IMR-90 (cell line): Measurements from ENCODE around the gene SINHCAF. TPM values are rescaled to one million over a fixed set of nuclear protein-coding genes. Genes with fewer than 3 reads are reported as not detected.

Source experiments
- ATAC-seq: fragments of 200-7000 bp; cut with Tn5 transposase; 2 replicates; pipeline ENCODE4 v1.9.1; 2020; ENCODE audit warnings: low read depth, mild to moderate bottlenecking, moderate library complexity
- BruUV-seq: library from RNA; stranded (reverse); fragments of 400-500 nt; replicated peaks from 2 replicates; lab custom pipeline; 2021; lab: Mats Ljungman, UMichigan
- CTCF ChIA-PET: fragments of 300-600 bp; formaldehyde crosslinking; extraction: SDS; loops from one replicate; lab custom pipeline; 2021; ENCODE audit warnings: antibody characterized with exemption; lab: Yijun Ruan, JAX
- POLR2A ChIA-PET: fragments of 300-600 bp; sonication (Branson Sonifier 250); formaldehyde crosslinking; loops from one replicate; lab custom pipeline; 2022; ENCODE audit warnings: antibody characterized with exemption; ENCODE audit not compliant: unreplicated experiment; lab: Charles Lee
- DNase-seq: peaks from one replicate; pipeline ENCODE4 v3.0.0; 2013
- H2AFZ ChIP-seq: replicated peaks from 2 replicates; pipeline ENCODE3; 2013; ENCODE audit warnings: low read length, mild to moderate bottlenecking; ENCODE audit not compliant: poor library complexity
- H2AK5ac ChIP-seq: 2 replicates; pipeline ENCODE4 v1.6.1; 2013; ENCODE audit warnings: low read depth, low read length, inconsistent platforms
- H2AK9ac ChIP-seq: replicated peaks from 2 replicates; pipeline ENCODE3; 2013; ENCODE audit warnings: mild to moderate bottlenecking, low read depth, low read length, moderate library complexity; ENCODE audit not compliant: poor library complexity
- H2BK120ac ChIP-seq: 2 replicates; pipeline ENCODE4 v1.6.1; 2013; ENCODE audit warnings: low read depth, low read length, inconsistent platforms
- H2BK15ac ChIP-seq: 3 replicates; pipeline ENCODE4 v1.6.1; 2013; ENCODE audit warnings: low read depth, low read length, inconsistent platforms
- H2BK20ac ChIP-seq: 2 replicates; pipeline ENCODE4 v1.6.1; 2013; ENCODE audit warnings: low read depth, mild to moderate bottlenecking, inconsistent platforms, low read length, moderate library complexity
- H2BK5ac ChIP-seq: 2 replicates; pipeline ENCODE4 v1.6.1; 2013; ENCODE audit warnings: mild to moderate bottlenecking, low read depth, low read length, inconsistent platforms; ENCODE audit not compliant: poor library complexity, severe bottlenecking
- H3K14ac ChIP-seq: replicated peaks from 2 replicates; pipeline ENCODE4 v1.6.1; 2013; ENCODE audit warnings: low read depth, low read length, inconsistent platforms
- H3K18ac ChIP-seq: 2 replicates; pipeline ENCODE4 v1.6.1; 2013; ENCODE audit warnings: low read depth, low read length, control low read depth
- H3K23ac ChIP-seq: 2 replicates; pipeline ENCODE4 v1.6.1; 2013; ENCODE audit warnings: low read depth, low read length, inconsistent platforms
- H3K27ac ChIP-seq: 2 replicates; pipeline ENCODE4 v1.5.1; 2013; ENCODE audit warnings: mild to moderate bottlenecking, control low read depth, low read length; ENCODE audit not compliant: insufficient read depth
- H3K27me3 ChIP-seq: 2 replicates; pipeline ENCODE4 v1.6.1; 2013; ENCODE audit warnings: low read length; ENCODE audit not compliant: control insufficient read depth, insufficient read depth
- H3K36me3 ChIP-seq: 2 replicates; pipeline ENCODE4 v1.6.1; 2013; ENCODE audit warnings: low read length, mixed read lengths; ENCODE audit not compliant: control insufficient read depth, insufficient read depth
- H3K4ac ChIP-seq: 2 replicates; pipeline ENCODE4 v1.6.1; 2013; ENCODE audit warnings: low read depth, low read length, inconsistent platforms
- H3K4me1 ChIP-seq: 2 replicates; pipeline ENCODE4 v1.6.1; 2013; ENCODE audit warnings: low read length, mixed read lengths; ENCODE audit not compliant: control insufficient read depth, insufficient read depth
- H3K4me2 ChIP-seq: 2 replicates; pipeline ENCODE4 v1.6.1; 2013; ENCODE audit warnings: low read depth, mild to moderate bottlenecking, control low read depth, low read length, moderate library complexity
- H3K4me3 ChIP-seq: 2 replicates; pipeline ENCODE4 v1.5.1; 2013; ENCODE audit warnings: low read depth, mild to moderate bottlenecking, control low read depth, low read length, moderate library complexity; ENCODE audit not compliant: insufficient read depth
- H3K56ac ChIP-seq: 2 replicates; pipeline ENCODE4 v1.6.1; 2013; ENCODE audit warnings: low read length, inconsistent platforms; ENCODE audit not compliant: insufficient read depth; ENCODE audit errors: extremely low read depth
- H3K79me1 ChIP-seq, 2 experiments: 2 replicates each; pipeline ENCODE4 v1.6.1; 2013; ENCODE audit warnings: low read length in 2 of 2, inconsistent platforms in 1 of 2, low read depth in 1 of 2
- H3K9ac ChIP-seq: 2 replicates; pipeline ENCODE4 v1.6.1; 2013; ENCODE audit warnings: low read depth, low read length, control low read depth
- H3K9me1 ChIP-seq: 2 replicates; pipeline ENCODE4 v1.6.1; 2013; ENCODE audit warnings: low read length, inconsistent platforms; ENCODE audit not compliant: insufficient read depth
- H3K9me3 ChIP-seq: 2 replicates; pipeline ENCODE4 v1.6.1; 2013; ENCODE audit warnings: low read length; ENCODE audit not compliant: control insufficient read depth, insufficient read depth
- H4K20me1 ChIP-seq: 2 replicates; pipeline ENCODE4 v1.6.1; 2013; ENCODE audit warnings: low read length, inconsistent platforms; ENCODE audit not compliant: insufficient read depth
- H4K5ac ChIP-seq: 2 replicates; pipeline ENCODE4 v1.6.1; 2013; ENCODE audit warnings: mild to moderate bottlenecking, low read depth, low read length, control low read depth
- H4K8ac ChIP-seq, 2 experiments: 2 replicates each; pipeline ENCODE4 v1.6.1; 2013; ENCODE audit warnings: low read depth in 2 of 2, low read length in 2 of 2, control low read depth in 1 of 2, inconsistent platforms in 1 of 2
- H4K91ac ChIP-seq: 2 replicates; pipeline ENCODE4 v1.6.1; 2013; ENCODE audit warnings: low read depth, low read length, inconsistent platforms; ENCODE audit not compliant: insufficient read depth
- FOS ChIP-seq: fragments of 150-350 bp; IDR thresholded peaks from 2 replicates; pipeline ENCODE4 v1.6.1; 2016; ENCODE audit warnings: low read depth, low read length
- WGBS, 2 experiments: methylation state at CpG; one replicate each; pipeline versions ENCODE4 v1.1.5 to v1.1.7; 2013; ENCODE audit warnings: missing lambda C conversion rate in 2 of 2; ENCODE audit not compliant: insufficient read length in 1 of 2; ENCODE audit errors: extremely low coverage in 2 of 2; 5-methylcytosine and 5-hydroxymethylcytosine counted together
- dilution Hi-C: fragments of 300-500 bp; cut with HindIII; formaldehyde crosslinking; loops from one replicate; pipeline ENCODE4 v1.14.3; 2018; ENCODE audit warnings: low sequenced_read_pairs; ENCODE audit not compliant: unreplicated experiment
- in situ Hi-C: fragments of 300-500 bp; cut with MboI; formaldehyde crosslinking; loops from 3 replicates; pipeline ENCODE4 v1.14.3; 2019; ENCODE audit warnings: low sequenced_read_pairs, inconsistent platforms, mixed read lengths
- intact Hi-C: fragments of 100-400 bp; cut with micrococcal nuclease; formaldehyde crosslinking; loops from 2 replicates; pipeline ENCODE4 v1.10.0; 2022
- polyA plus RNA-seq, 3 experiments: library from polyadenylated mRNA; depleted of rRNA; stranded (reverse); fragments of >200 nt; gene quantifications; 2 replicates each; pipeline ENCODE4 v1.2.3, GENCODE V29; 2012; ENCODE audit warnings: low replicate concordance in 1 of 3
- total RNA-seq: library from RNA; depleted of rRNA; stranded (reverse); fragments of >200 nt; gene quantifications from 2 replicates; pipeline ENCODE4 v1.2.3, GENCODE V29; 2012
- TF ChIP-seq, protein P1 (sequence below): fragments of 150-350 bp; IDR thresholded peaks from 2 replicates; pipeline ENCODE4 v1.6.1; 2016; ENCODE audit warnings: low read depth, mild to moderate bottlenecking, low read length, moderate library complexity, borderline replicate concordance

Gene SINHCAF
- total and polyA plus RNA-seq, 2 of the 4 experiments (the other 2 are of a cell fraction): 21.6 to 30.8 TPM

DNA sequence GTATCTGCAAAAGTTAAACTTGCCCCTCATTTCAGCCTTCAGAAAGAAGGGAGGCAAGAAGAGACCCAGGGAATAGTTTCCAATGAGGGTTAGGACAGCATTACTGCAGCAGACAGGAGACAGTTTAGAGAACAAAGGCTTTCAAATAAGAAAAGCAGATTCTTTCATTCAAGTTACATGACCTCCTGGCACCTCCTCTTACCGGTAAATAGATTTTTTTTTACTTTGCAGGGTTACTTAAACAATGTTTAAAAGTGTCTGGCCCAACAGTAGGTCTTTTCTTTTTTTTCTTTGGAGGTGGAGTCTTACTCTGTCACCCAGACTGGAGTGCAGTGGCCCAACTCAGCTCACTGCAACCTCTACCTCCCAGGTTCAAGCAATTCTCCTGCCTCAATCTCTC is 47.1 kb downstream of the SINHCAF start:
- Histone ChIP-seq H3K79me1 (no peaks in the 10 kb centered on the region), H4K20me1 (no peaks in the 10 kb centered on the region), H2AFZ (no peak overlapping the region), H3K18ac (no peak overlapping the region), H3K27me3 (no peaks in the 10 kb centered on the region), H4K8ac (no peak overlapping the region), H2BK20ac (no peak overlapping the region), H3K23ac (no peak overlapping the region), H3K4me2 (no peak overlapping the region), H4K91ac (no peak overlapping the region), H3K56ac (no peak overlapping the region), H3K4me3 (no peak overlapping the region), H3K4ac (no peak overlapping the region), H3K27ac (no peak overlapping the region), H3K9ac (no peak overlapping the region), H3K36me3 (peaks cover 4% of the 10 kb centered on the region; the same call in 1 of the 2 replicates), H3K14ac (no peak overlapping the region), H2AK5ac (no peak overlapping the region), H3K9me1 (peaks cover 3% of the 10 kb centered on the region; the same call in 1 of the 2 replicates), H3K4me1 (no peaks in the 10 kb centered on the region), H2BK5ac (no peak overlapping the region), H2BK15ac (no peak overlapping the region), H2BK120ac (no peak overlapping the region), H2AK9ac (no peak overlapping the region), H3K9me3 (no peaks in the 10 kb centered on the region), H4K5ac (no peak overlapping the region)
- WGBS, 2 experiments: no CpG with 5 or more reads among the region's 1 CpG
- dilution Hi-C loops: no loop called here
- DNase-seq (no peak), ATAC-seq (no peak)
- in situ Hi-C loops: no loop called here
- ChIA-PET CTCF (no interaction called here), POLR2A (no interaction called here)
- BruUV-seq: no TSS peak
- TF ChIP-seq FOS: no peak
- TF ChIP-seq, protein P1, sequence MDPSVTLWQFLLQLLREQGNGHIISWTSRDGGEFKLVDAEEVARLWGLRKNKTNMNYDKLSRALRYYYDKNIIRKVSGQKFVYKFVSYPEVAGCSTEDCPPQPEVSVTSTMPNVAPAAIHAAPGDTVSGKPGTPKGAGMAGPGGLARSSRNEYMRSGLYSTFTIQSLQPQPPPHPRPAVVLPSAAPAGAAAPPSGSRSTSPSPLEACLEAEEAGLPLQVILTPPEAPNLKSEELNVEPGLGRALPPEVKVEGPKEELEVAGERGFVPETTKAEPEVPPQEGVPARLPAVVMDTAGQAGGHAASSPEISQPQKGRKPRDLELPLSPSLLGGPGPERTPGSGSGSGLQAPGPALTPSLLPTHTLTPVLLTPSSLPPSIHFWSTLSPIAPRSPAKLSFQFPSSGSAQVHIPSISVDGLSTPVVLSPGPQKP: no peak
- intact Hi-C loops: loop anchor here (10.0 kb wide), 1 partner anchor 434 kb away; no protein-coding TSS in a partner anchor
